ENCODE measurements around the gene ADIPOR2. TPM values are rescaled to one million over a fixed set of nuclear protein-coding genes. Genes with fewer than 3 reads are reported as not detected.

The ADIPOR2 gene
- polyA plus RNA-seq, 1 donor: 52.7 TPM

DNA sequence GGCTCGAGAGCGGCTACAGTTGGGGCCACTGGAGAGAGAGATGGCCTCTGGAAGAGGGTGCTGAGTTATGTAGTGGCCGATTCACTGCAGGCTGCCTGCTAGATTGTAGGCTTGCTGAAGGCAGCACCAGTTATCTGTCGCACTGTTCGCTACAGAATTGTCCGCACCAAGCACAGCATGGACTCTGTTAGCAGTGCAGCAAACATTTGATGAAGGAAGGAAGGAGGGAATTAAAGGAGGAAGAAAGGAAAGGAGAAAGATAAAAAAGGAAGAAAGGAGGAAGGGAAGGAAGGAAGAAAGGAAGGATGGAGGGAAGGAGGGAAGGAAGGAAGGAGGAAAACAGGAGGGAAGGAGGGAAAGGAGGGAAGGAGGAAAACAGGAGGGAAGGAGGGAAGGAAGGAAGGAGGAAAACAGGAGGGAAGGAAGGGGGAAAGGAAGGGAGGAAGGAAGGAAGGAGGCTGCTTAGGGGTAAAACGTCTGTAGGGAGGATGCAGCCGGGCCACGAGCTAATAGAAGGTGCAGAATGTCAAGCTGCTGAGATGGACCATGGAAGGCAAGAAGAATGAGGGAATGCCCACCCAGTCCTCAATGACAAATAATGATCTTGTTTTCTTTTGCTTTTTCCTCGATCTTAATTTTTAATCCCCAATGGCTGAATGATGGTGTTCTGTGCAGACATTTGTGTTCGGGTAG is 27.3 kb upstream of the ADIPOR2 start:
- Histone ChIP-seq H3K36me3 (ENCODE audit: control insufficient read depth, insufficient read depth, low read length) (no peaks in the 10 kb centered on the region), H3K27ac (ENCODE audit: low read length) (peak overlapping the region; percentile 93), H3K4me3 (ENCODE audit: low read length) (no peak overlapping the region), H3K4me1 (ENCODE audit: control insufficient read depth, insufficient read depth, low read length) (peaks cover 41% of the 10 kb centered on the region), H3K27me3 (ENCODE audit: control insufficient read depth, insufficient read depth, low read length) (no peaks in the 10 kb centered on the region), H3K9me3 (ENCODE audit: control insufficient read depth, low read depth, low read length) (peaks cover 3% of the 10 kb centered on the region)
- no peak for DNase-seq
- 92% methylated on average over 4 of the region's 11 CpGs for WGBS (ENCODE audit: insufficient coverage, low lambda C conversion rate)

DNA sequence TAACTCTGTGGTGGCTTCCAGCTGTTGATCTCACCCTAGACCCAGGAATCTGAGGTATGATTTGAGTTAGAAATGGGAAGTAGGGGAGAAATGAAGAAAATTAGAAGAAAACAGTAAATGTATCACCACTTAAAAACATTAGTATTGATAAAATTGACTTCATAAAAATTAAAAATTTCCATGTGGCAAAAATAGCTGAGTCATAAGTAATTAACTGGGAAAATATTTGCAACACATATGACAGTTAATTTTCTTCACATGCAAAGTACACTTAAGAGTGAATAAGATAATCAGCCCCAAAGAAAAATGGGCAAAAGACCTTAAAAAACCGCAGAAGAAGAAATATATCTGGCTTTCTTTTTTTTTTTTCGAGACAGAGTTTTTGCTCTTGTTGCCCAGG is 25.5 kb upstream of the ADIPOR2 start:
- H3K36me3 ChIP-seq (ENCODE audit: control insufficient read depth, insufficient read depth, low read length): no peaks in the 10 kb centered on the region
- H3K9me3 ChIP-seq (ENCODE audit: control insufficient read depth, low read depth, low read length): peaks cover 3% of the 10 kb centered on the region
- no peak overlapping the region for H3K4me3 ChIP-seq (ENCODE audit: low read length)
- WGBS (ENCODE audit: insufficient coverage, low lambda C conversion rate): no CpG with 5 or more reads among the region's 2 CpGs
- no peak for DNase-seq
- H3K27ac ChIP-seq (ENCODE audit: low read length): peak overlapping the region; percentile 29
- no peaks in the 10 kb centered on the region for H3K27me3 ChIP-seq (ENCODE audit: control insufficient read depth, insufficient read depth, low read length)
- peaks cover 53% of the 10 kb centered on the region for H3K4me1 ChIP-seq (ENCODE audit: control insufficient read depth, insufficient read depth, low read length)

DNA sequence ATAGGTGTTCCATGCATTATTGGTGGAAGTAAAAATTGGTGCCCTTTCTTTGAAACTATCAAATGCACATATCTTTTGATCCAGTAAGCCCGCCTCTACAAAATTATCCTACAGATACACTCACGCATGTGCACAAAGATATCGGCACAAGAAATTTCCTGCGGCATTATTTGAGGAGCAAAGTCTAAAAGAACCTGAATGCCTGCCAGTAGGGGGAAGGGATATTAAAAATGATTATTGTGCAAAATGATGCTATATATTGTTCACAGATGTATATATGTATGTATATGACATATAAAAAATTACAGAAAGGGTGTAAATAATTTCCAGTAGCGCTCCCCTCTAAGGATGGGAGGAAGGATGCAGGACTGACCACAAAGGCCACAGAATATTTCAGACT is 24.7 kb upstream of the ADIPOR2 start:
- no peaks in the 10 kb centered on the region for H3K36me3 ChIP-seq (ENCODE audit: control insufficient read depth, insufficient read depth, low read length)
- peak overlapping the region; percentile 69 for H3K27ac ChIP-seq (ENCODE audit: low read length)
- no peak overlapping the region for H3K4me3 ChIP-seq (ENCODE audit: low read length)
- peaks cover 3% of the 10 kb centered on the region for H3K9me3 ChIP-seq (ENCODE audit: control insufficient read depth, low read depth, low read length)
- 10% methylated on average over 2 of the region's 5 CpGs for WGBS (ENCODE audit: insufficient coverage, low lambda C conversion rate)
- H3K4me1 ChIP-seq (ENCODE audit: control insufficient read depth, insufficient read depth, low read length): peaks cover 54% of the 10 kb centered on the region
- peak in 1 of 2 donors; percentile 73 for DNase-seq
- H3K27me3 ChIP-seq (ENCODE audit: control insufficient read depth, insufficient read depth, low read length): no peaks in the 10 kb centered on the region

DNA sequence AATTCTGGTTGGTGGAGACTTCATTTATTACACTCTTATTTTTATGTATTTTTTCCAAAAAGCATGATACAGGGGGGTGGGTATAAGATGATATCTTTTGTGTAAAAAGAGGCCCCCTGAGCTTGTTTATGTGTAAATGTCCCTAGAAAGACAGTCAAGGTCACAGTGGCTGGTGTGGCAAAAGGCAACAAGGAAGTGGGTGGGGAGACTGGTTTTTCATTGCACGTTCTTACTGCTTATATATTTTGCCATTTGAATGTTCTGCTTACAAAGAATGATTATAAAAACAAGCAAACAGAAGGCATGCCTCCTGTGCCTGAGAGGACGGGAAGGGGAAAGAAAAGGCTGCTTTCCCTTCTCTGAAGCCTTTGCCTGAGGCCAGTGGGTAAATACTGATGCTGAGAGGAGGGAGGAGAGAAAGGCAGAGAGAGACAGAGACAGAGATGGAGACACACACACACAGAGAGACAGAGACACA is 24.1 kb upstream of the ADIPOR2 start:
- Histone ChIP-seq H3K36me3 (ENCODE audit: control insufficient read depth, insufficient read depth, low read length) (no peaks in the 10 kb centered on the region), H3K4me1 (ENCODE audit: control insufficient read depth, insufficient read depth, low read length) (peaks cover 55% of the 10 kb centered on the region), H3K27me3 (ENCODE audit: control insufficient read depth, insufficient read depth, low read length) (no peaks in the 10 kb centered on the region), H3K27ac (ENCODE audit: low read length) (peak overlapping the region; percentile 69), H3K9me3 (ENCODE audit: control insufficient read depth, low read depth, low read length) (peaks cover 3% of the 10 kb centered on the region), H3K4me3 (ENCODE audit: low read length) (no peak overlapping the region)
- no CpG with 5 or more reads among the region's 2 CpGs for WGBS (ENCODE audit: insufficient coverage, low lambda C conversion rate)
- peak in 1 of 2 donors; percentile 48 for DNase-seq

DNA sequence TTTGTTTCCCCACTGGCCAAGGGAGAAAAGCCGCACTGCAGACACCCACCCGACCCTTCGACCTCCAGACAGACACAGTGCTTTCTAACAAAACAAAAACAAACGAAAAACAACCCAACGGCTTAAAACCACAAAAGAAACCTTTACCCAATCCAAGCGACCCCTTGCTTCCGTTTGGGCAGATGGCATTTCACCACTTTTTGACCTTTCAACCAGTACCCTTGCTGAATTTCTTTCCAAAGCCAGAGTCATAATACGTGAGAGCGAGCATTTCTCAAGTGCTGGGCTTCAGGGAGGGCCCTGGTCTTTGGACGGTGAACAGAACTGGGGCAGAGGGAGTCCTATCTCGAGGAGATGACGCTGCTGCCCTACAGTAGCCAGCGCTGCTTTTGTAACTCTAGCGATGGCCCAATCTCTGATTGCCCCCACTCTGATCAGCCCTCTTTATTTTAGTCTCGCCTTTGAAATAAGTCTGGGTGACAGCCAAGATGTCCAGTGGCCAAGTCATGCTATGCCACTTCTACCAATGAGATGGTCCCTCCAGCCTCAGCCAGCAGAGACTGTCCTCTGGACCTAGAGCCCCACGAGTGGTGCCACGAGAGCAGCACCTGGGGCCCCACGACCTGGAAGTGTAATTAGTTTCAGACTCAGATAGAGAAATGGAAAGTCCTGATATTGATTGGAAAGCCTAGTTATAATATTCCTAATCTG is 21.9 kb upstream of the ADIPOR2 start:
- Histone ChIP-seq H3K27ac (ENCODE audit: low read length) (peak overlapping the region; percentile 97), H3K36me3 (ENCODE audit: control insufficient read depth, insufficient read depth, low read length) (no peaks in the 10 kb centered on the region), H3K9me3 (ENCODE audit: control insufficient read depth, low read depth, low read length) (no peaks in the 10 kb centered on the region), H3K27me3 (ENCODE audit: control insufficient read depth, insufficient read depth, low read length) (no peaks in the 10 kb centered on the region), H3K4me3 (ENCODE audit: low read length) (no peak overlapping the region), H3K4me1 (ENCODE audit: control insufficient read depth, insufficient read depth, low read length) (peaks cover 55% of the 10 kb centered on the region)
- DNase-seq: peak; percentile 77 to 88
- WGBS (ENCODE audit: insufficient coverage, low lambda C conversion rate): no CpG with 5 or more reads among the region's 18 CpGs

DNA sequence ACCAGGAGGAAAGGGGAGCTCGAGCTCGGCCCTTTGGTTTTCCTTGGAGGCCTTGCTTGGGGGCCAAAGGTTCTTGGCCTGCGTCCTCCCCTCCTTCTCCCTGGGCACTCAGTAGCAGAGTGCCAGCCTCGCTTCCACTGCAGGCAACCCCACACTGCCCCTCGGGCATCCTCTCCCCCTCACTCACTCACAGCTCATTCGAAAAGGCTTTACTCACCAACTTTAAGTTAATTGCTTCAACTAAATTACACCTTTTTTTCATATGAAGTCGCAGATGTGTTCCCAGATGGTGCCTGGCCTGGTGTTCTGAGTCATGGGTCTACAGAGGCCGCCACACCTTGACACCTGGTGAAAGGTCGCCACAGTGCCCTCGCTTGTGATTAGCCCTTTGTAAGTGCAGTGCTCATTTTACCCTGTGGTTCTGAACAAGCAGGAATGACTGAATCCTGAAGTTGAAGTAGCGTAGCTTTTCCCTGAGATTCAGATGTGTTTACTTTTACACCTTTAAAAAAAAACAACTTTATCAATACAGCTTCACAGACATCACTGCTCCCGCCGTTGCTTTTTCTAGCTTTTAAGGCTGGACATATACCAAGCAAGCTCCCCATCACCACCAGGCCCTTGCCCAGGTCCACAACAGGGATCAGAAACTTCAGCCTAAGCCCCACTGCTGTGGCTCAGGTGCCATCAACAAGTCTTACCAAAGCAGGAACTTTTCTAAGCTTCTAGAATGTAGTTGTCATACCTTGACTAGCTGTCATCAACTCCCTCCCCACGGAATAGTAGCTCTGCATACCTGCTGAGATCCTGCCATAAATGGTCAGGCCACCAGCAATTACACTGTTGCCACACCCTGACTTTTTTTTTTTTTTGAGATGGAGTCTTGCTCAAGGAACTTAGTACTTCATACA is 20.3 kb upstream of the ADIPOR2 start:
- Histone ChIP-seq H3K27me3 (ENCODE audit: control insufficient read depth, insufficient read depth, low read length) (no peaks in the 10 kb centered on the region), H3K4me1 (ENCODE audit: control insufficient read depth, insufficient read depth, low read length) (peaks cover 50% of the 10 kb centered on the region), H3K27ac (ENCODE audit: low read length) (peak overlapping the region; percentile 97), H3K9me3 (ENCODE audit: control insufficient read depth, low read depth, low read length) (no peaks in the 10 kb centered on the region), H3K4me3 (ENCODE audit: low read length) (no peak overlapping the region), H3K36me3 (ENCODE audit: control insufficient read depth, insufficient read depth, low read length) (no peaks in the 10 kb centered on the region)
- DNase-seq: peak; percentile 92 to 96
- 46% methylated on average over 4 of the region's 14 CpGs for WGBS (ENCODE audit: insufficient coverage, low lambda C conversion rate)

DNA sequence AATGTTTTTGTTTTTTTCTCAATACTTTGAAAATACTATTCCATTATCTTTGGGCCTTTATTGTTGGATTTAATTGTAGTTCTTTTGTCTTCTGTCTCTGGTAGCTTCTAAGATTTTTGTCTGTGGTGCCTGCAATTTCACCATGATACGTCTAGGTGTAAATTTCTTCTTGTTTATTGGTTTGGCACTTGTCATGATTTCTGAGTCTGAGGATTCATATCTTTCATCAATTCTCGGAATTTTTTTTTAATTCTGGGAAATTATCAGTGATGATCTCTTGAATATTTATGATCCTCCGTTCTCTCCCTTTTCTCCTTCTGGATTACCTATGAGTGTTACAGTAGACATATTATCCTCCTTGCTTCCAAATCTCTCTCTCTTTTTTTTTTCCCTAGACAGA is 14.8 kb upstream of the ADIPOR2 start:
- Histone ChIP-seq H3K36me3 (ENCODE audit: control insufficient read depth, insufficient read depth, low read length) (no peaks in the 10 kb centered on the region), H3K4me3 (ENCODE audit: low read length) (no peak overlapping the region), H3K4me1 (ENCODE audit: control insufficient read depth, insufficient read depth, low read length) (peaks cover 6% of the 10 kb centered on the region), H3K27ac (ENCODE audit: low read length) (no peak overlapping the region), H3K27me3 (ENCODE audit: control insufficient read depth, insufficient read depth, low read length) (no peaks in the 10 kb centered on the region), H3K9me3 (ENCODE audit: control insufficient read depth, low read depth, low read length) (no peaks in the 10 kb centered on the region)
- no peak for DNase-seq
- 100% methylated on average over 1 of the region's 3 CpGs for WGBS (ENCODE audit: insufficient coverage, low lambda C conversion rate)

DNA sequence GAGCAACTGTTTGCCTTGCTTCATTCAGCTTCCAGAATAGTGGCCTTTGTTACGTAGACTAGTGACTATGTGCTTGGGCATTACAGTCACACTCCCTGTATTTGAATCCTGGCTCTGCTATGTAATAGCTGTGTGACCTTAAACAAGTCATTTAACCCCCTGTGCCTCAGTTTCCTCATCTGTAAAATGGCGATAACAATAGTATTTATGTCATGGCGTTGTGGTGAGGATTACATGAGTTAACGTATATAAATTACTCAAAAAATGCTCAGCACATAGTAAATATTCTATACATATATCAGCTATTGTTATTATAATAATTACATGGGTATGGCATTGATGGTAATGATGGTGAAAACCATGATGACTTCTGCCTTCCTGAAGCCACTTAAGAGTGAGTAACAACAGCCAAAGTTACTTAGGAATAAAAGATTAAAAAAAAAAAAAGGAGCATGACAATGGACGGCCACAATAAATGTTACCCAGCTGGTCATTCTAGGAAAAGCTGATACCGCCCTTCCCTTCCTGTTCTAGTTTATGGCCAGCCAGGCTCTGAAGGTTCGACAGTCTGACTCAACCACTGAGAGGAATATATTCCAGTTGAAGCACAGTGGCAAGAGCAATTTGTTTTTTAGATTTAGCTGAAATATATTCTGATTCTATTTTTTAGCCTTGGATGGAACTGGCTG is 9.9 kb upstream of the ADIPOR2 start:
- H3K27me3 ChIP-seq (ENCODE audit: control insufficient read depth, insufficient read depth, low read length): no peaks in the 10 kb centered on the region
- peak in 1 of 2 donors; percentile 65 for DNase-seq
- no peak overlapping the region for H3K4me3 ChIP-seq (ENCODE audit: low read length)
- H3K9me3 ChIP-seq (ENCODE audit: control insufficient read depth, low read depth, low read length): no peaks in the 10 kb centered on the region
- H3K4me1 ChIP-seq (ENCODE audit: control insufficient read depth, insufficient read depth, low read length): no peaks in the 10 kb centered on the region
- H3K36me3 ChIP-seq (ENCODE audit: control insufficient read depth, insufficient read depth, low read length): no peaks in the 10 kb centered on the region
- 80% methylated on average over 3 of the region's 7 CpGs for WGBS (ENCODE audit: insufficient coverage, low lambda C conversion rate)
- peak overlapping the region; percentile 46 for H3K27ac ChIP-seq (ENCODE audit: low read length)

DNA sequence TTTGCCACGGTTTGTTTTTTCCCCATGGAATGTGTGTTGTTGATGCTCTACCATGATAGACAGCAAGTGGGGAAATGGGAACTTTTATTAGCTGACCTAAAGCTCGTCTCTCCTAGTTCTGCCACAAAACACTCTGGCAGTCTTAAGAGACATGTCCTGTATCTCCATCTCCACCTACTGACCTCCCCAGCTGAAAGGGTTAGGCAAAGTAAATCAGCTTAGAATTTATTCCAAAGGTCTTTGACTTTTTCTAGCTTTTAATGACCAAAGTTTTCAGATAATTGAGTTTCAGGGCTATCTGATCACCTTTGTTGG is 9.4 kb upstream of the ADIPOR2 start:
- no peaks in the 10 kb centered on the region for H3K36me3 ChIP-seq (ENCODE audit: control insufficient read depth, insufficient read depth, low read length)
- H3K4me3 ChIP-seq (ENCODE audit: low read length): no peak overlapping the region
- peak overlapping the region; percentile 46 for H3K27ac ChIP-seq (ENCODE audit: low read length)
- H3K9me3 ChIP-seq (ENCODE audit: control insufficient read depth, low read depth, low read length): no peaks in the 10 kb centered on the region
- DNase-seq: no peak
- H3K4me1 ChIP-seq (ENCODE audit: control insufficient read depth, insufficient read depth, low read length): no peaks in the 10 kb centered on the region
- H3K27me3 ChIP-seq (ENCODE audit: control insufficient read depth, insufficient read depth, low read length): no peaks in the 10 kb centered on the region
- WGBS (ENCODE audit: insufficient coverage, low lambda C conversion rate): no CpG with 5 or more reads among the region's 2 CpGs
